H1 (cell line): Measurements from ENCODE around the gene TPRKB. TPM values are rescaled to one million over a fixed set of nuclear protein-coding genes. Genes with fewer than 3 reads are reported as not detected.
"Not testable (repeated sequence)": the region's sequence is repeated elsewhere in the genome, so short reads cannot be mapped to it uniquely, and the experiment has no call there.

Source experiments
- CTCF ChIA-PET: fragments of 300-600 bp; sonication (Branson Sonifier 250); formaldehyde crosslinking; loops from one replicate; lab custom pipeline; 2021; ENCODE audit not compliant: partially characterized antibody; lab: Charles Lee
- POLR2A ChIA-PET: fragments of 300-600 bp; sonication (Branson Sonifier 250); formaldehyde crosslinking; loops from one replicate; lab custom pipeline; 2021; ENCODE audit warnings: inconsistent platforms; ENCODE audit not compliant: partially characterized antibody; lab: Charles Lee
- DNase-seq, 2 experiments: peaks; one replicate each; pipeline versions ENCODE4 v3.0.0 to v3.0.0-alpha.2; 2010 to 2022; ENCODE audit warnings: low spot score in 2 of 2, low read depth in 1 of 2, mixed read lengths in 1 of 2
- FAIRE-seq: peaks from 2 replicates; lab custom pipeline; 2011; peaks lifted over from hg19 to GRCh38; lab: Jason Lieb, UNC
- H2AFZ ChIP-seq: 2 replicates; pipeline ENCODE4 v1.8.1; 2012; ENCODE audit warnings: low read length, inconsistent platforms
- H2AK5ac ChIP-seq: 2 replicates; pipeline ENCODE4 v1.6.1; 2013; ENCODE audit warnings: low read depth, low read length
- H2BK120ac ChIP-seq: replicated peaks from 2 replicates; pipeline ENCODE3; 2013; ENCODE audit warnings: low read depth, low read length, inconsistent platforms
- H2BK12ac ChIP-seq: 2 replicates; pipeline ENCODE4 v1.6.1; 2013; ENCODE audit warnings: low read depth, low read length
- H2BK15ac ChIP-seq: 2 replicates; pipeline ENCODE4 v1.6.1; 2013; ENCODE audit warnings: low read length
- H2BK20ac ChIP-seq: 2 replicates; pipeline ENCODE4 v1.6.1; 2013; ENCODE audit warnings: low read length
- H2BK5ac ChIP-seq: 2 replicates; pipeline ENCODE4 v1.6.1; 2013; ENCODE audit warnings: low read depth, low read length
- H3K14ac ChIP-seq: 2 replicates; pipeline ENCODE4 v1.6.1; 2013; ENCODE audit warnings: inconsistent platforms; ENCODE audit not compliant: insufficient read length
- H3K18ac ChIP-seq: 2 replicates; pipeline ENCODE4 v1.6.1; 2013; ENCODE audit warnings: low read length; ENCODE audit errors: extremely low read depth
- H3K23ac ChIP-seq: 2 replicates; pipeline ENCODE4 v1.6.1; 2013; ENCODE audit warnings: inconsistent platforms; ENCODE audit not compliant: insufficient read length
- H3K23me2 ChIP-seq: 2 replicates; pipeline ENCODE4 v1.6.1; 2013; ENCODE audit warnings: low read depth, low read length
- H3K27ac ChIP-seq: 2 replicates; pipeline ENCODE4 v1.6.1; 2011; ENCODE audit warnings: low read depth, low read length, inconsistent platforms
- H3K27me3 ChIP-seq, 4 experiments: replicated peaks in 1 of 4; 1 replicate in 1 of 4; 2 replicates in 3 of 4; pipeline versions ENCODE4 v1.6.1 to v1.8.1; 2011 to 2013; ENCODE audit warnings: low read length in 3 of 4, mild to moderate bottlenecking in 3 of 4, inconsistent platforms in 2 of 4, mixed read lengths in 2 of 4, moderate library complexity in 1 of 4; ENCODE audit not compliant: control insufficient read depth in 3 of 4, insufficient read depth in 3 of 4; ENCODE audit errors: extremely low read depth in 1 of 4
- H3K36me3 ChIP-seq, 4 experiments: 2 replicates each; pipeline versions ENCODE4 v1.6.1 to v1.8.1; 2011 to 2013; ENCODE audit warnings: mild to moderate bottlenecking in 4 of 4, low read length in 3 of 4, moderate library complexity in 2 of 4, control low read depth in 1 of 4, inconsistent platforms in 1 of 4; ENCODE audit not compliant: insufficient read depth in 4 of 4, control insufficient read depth in 2 of 4
- H3K4ac ChIP-seq: replicated peaks from 2 replicates; pipeline ENCODE3; 2013; ENCODE audit warnings: low read length, low read depth, mixed read lengths, inconsistent platforms; ENCODE audit not compliant: insufficient read length
- H3K4me1 ChIP-seq, 4 experiments: replicated peaks in 1 of 4; 1 replicate in 1 of 4; 2 replicates in 3 of 4; pipeline versions ENCODE4 v1.6.1 to v1.8.1; 2011 to 2013; ENCODE audit warnings: low read length in 3 of 4, inconsistent platforms in 2 of 4, mixed read lengths in 1 of 4; ENCODE audit not compliant: insufficient read depth in 4 of 4, control insufficient read depth in 3 of 4
- H3K4me2 ChIP-seq, 2 experiments: 2 replicates each; pipeline versions ENCODE4 v1.6.1 to v1.8.1; 2011 to 2013; ENCODE audit warnings: low read depth in 2 of 2, low read length in 2 of 2, control low read depth in 1 of 2, inconsistent platforms in 1 of 2, mild to moderate bottlenecking in 1 of 2; ENCODE audit not compliant: insufficient read depth in 1 of 2
- H3K4me3 ChIP-seq, 4 experiments: fragments of 200-600, 300-600 bp in 1 of 4; sonication (generic), shearing (Covaris generic), sonication (Bioruptor Twin) in 1 of 4; 2 replicates each; pipeline versions ENCODE4 v1.5.1 to v1.8.1; 2011 to 2016; ENCODE audit warnings: low read length in 4 of 4, low read depth in 3 of 4, control low read depth in 2 of 4, inconsistent platforms in 2 of 4, mild to moderate bottlenecking in 2 of 4, mixed read lengths in 1 of 4, moderate library complexity in 1 of 4; ENCODE audit not compliant: insufficient read depth in 2 of 4; ENCODE audit errors: extremely low read depth in 1 of 4
- H3K56ac ChIP-seq: replicated peaks from 2 replicates; pipeline ENCODE3; 2013; ENCODE audit warnings: low read depth, mild to moderate bottlenecking, mixed read lengths, low read length, inconsistent platforms; ENCODE audit not compliant: insufficient read length
- H3K79me1 ChIP-seq: 2 replicates; pipeline ENCODE4 v1.6.1; 2013; ENCODE audit warnings: low read depth, low read length, control low read depth
- H3K79me2 ChIP-seq, 2 experiments: 2 replicates each; pipeline versions ENCODE4 v1.6.1 to v1.8.1; 2012 to 2013; ENCODE audit warnings: low read length in 2 of 2, mild to moderate bottlenecking in 2 of 2, inconsistent platforms in 1 of 2; ENCODE audit not compliant: insufficient read depth in 2 of 2, control insufficient read depth in 1 of 2
- H3K9ac ChIP-seq, 4 experiments: replicated peaks in 1 of 4; 1 replicate in 1 of 4; 2 replicates in 3 of 4; pipeline versions ENCODE4 v1.6.1 to v1.8.1; 2011 to 2013; ENCODE audit warnings: low read depth in 3 of 4, low read length in 3 of 4, control low read depth in 2 of 4, mild to moderate bottlenecking in 2 of 4, moderate library complexity in 2 of 4, inconsistent platforms in 1 of 4; ENCODE audit errors: extremely low read depth in 1 of 4
- H3K9me3 ChIP-seq, 2 experiments: 2 replicates each; pipeline versions ENCODE4 v1.6.1 to v1.8.1; 2012 to 2013; ENCODE audit warnings: mild to moderate bottlenecking in 2 of 2, moderate library complexity in 2 of 2, control low read depth in 1 of 2, inconsistent platforms in 1 of 2, low read depth in 1 of 2, low read length in 1 of 2, mixed read lengths in 1 of 2; ENCODE audit not compliant: insufficient read depth in 2 of 2
- H4K20me1 ChIP-seq, 2 experiments: replicated peaks in 1 of 2; 2 replicates each; pipeline versions ENCODE3 to v1.8.1; 2011 to 2013; ENCODE audit warnings: inconsistent platforms in 2 of 2, low read length in 2 of 2, mild to moderate bottlenecking in 1 of 2; ENCODE audit not compliant: insufficient read depth in 2 of 2, control insufficient read depth in 1 of 2
- H4K5ac ChIP-seq: 2 replicates; pipeline ENCODE4 v1.6.1; 2013; ENCODE audit warnings: low read length, low read depth, mixed read lengths, inconsistent platforms; ENCODE audit not compliant: insufficient read length
- H4K8ac ChIP-seq: 2 replicates; pipeline ENCODE4 v1.8.0; 2013; ENCODE audit warnings: mild to moderate bottlenecking, moderate library complexity, low read length, inconsistent platforms; ENCODE audit not compliant: insufficient read depth; ENCODE audit errors: extremely low read depth
- H4K91ac ChIP-seq: replicated peaks from 2 replicates; pipeline ENCODE3; 2013; ENCODE audit warnings: low read length, mixed read lengths, inconsistent platforms; ENCODE audit not compliant: insufficient read length
- WGBS, 2 experiments: shearing (Covaris generic) in 1 of 2; methylation state at CpG; one replicate each; pipeline versions ENCODE4 v1.1.6 to v1.1.7; 2013 to 2015; ENCODE audit warnings: low lambda C conversion rate in 2 of 2, mixed read lengths in 2 of 2, inconsistent platforms in 1 of 2, low coverage in 1 of 2, missing lambda C conversion rate in 1 of 2; ENCODE audit not compliant: insufficient replicate concordance in 2 of 2, insufficient coverage in 1 of 2, insufficient read length in 1 of 2; ENCODE audit errors: extremely low coverage in 1 of 2, missing lambda C conversion rate in 1 of 2; 5-methylcytosine and 5-hydroxymethylcytosine counted together
- polyA plus RNA-seq, 7 experiments: library from polyadenylated mRNA; depleted of rRNA in 3 of 7; stranded (reverse) in 5 of 7; unstranded in 2 of 7; fragments of >200 nt in 5 of 7; fragments of 200-250 nt in 2 of 7; gene quantifications; 1 replicate in 5 of 7; 2 replicates in 1 of 7; 4 replicates in 1 of 7; pipeline versions ENCODE4 v1.2.1 to v1.2.3, GENCODE V29; 2011 to 2013; ENCODE audit warnings: missing spikeins in 2 of 7, mixed read lengths in 2 of 7
- total RNA-seq: library from RNA; stranded (reverse); fragmentation: NEBNext Ultra II Directional; extraction: Animal tissue kit (Norgen Biotek cat#: 25700); gene quantifications from 2 replicates; pipeline ENCODE4 v1.2.1, GENCODE V29; 2021
- TF ChIP-seq, protein P1 (sequence below): IDR thresholded peaks from 2 replicates; pipeline ENCODE4 v1.6.1; 2012; ENCODE audit warnings: inconsistent platforms

Gene TPRKB
- total and polyA plus RNA-seq, 2 of the 8 experiments (the other 6 are each of a cell fraction or from before 2014, with no cell fraction given) = 40.3 to 41.6 TPM

DNA sequence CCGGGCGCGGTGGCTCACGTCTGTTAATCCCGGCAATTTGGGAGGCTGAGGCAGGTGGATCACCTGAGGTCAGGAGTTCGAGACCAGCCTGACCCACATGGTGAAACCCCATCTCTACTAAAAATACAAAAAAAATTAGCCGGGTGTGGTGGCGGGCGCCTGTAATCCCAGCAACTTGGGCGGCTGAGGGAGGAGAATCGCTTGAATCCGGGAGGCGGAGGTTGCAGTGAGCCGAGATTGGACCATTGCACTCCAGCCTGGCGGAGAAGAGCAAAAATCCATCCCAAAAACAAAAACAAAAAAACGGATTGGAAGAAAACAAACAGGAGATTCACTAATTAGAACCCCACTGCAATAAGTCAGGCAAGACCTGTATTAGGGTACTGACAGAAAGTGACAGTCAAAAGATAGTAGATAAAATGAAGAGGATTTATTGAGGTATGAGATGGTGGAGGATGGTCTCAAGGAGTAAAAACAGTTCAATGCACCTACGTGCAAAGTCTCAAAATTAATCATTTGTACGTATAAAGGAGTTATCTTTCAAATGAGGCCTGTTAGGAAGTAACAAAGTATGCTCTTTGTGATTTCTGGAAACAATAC, 41.8 kb upstream of the TPRKB start:
- H4K20me1 ChIP-seq, H3K4ac ChIP-seq, H2BK120ac ChIP-seq, H2BK5ac ChIP-seq, H2BK20ac ChIP-seq, H3K4me1 ChIP-seq, H3K14ac ChIP-seq, H4K5ac ChIP-seq, H4K91ac ChIP-seq, H3K9me3 ChIP-seq, POLR2A ChIA-PET, FAIRE-seq, DNase-seq, H3K23me2 ChIP-seq, H2AK5ac ChIP-seq, H3K23ac ChIP-seq, H3K79me1 ChIP-seq, H3K18ac ChIP-seq, H3K56ac ChIP-seq, H4K8ac ChIP-seq, H3K27me3 ChIP-seq, H2BK15ac ChIP-seq: not testable (repeated sequence)
- H3K4me3 ChIP-seq = peak overlapping the region; percentile 68 to 99 (median 94)
- peak overlapping the region; percentile 96 for H2AFZ ChIP-seq
- H3K4me2 ChIP-seq = peak overlapping the region; percentile 54 to 82
- peaks cover 3 to 17% (median 9%) of the 10 kb centered on the region in 4 experiments; a peak in 4 of 8 replicates for H3K36me3 ChIP-seq
- peak overlapping the region; percentile 85; the same call in 1 of the 2 replicates for H3K27ac ChIP-seq
- TF ChIP-seq, protein P1, sequence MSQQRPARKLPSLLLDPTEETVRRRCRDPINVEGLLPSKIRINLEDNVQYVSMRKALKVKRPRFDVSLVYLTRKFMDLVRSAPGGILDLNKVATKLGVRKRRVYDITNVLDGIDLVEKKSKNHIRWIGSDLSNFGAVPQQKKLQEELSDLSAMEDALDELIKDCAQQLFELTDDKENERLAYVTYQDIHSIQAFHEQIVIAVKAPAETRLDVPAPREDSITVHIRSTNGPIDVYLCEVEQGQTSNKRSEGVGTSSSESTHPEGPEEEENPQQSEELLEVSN = 0 out of 2 replicates have a peak, but pooled peaks have one; percentile 2
- 81% methylated on average over 18 of the region's 18 CpGs; no CpG with 5 or more reads in 1 of the 2 experiments for WGBS, 2 experiments
- peak overlapping the region; percentile 91; the same call in 1 of the 2 replicates for H2BK12ac ChIP-seq
- H3K9ac ChIP-seq = peak overlapping the region; percentile 67 to 95 (median 88)
- peaks cover 0 to 17% of the 10 kb centered on the region in 2 experiments; a peak in 2 of 4 replicates for H3K79me2 ChIP-seq
- CTCF ChIA-PET = interaction anchor here (0.6 to 1.1 kb wide), 3 partner anchors 29 to 48 kb away, joined by 3 to 4 read pairs (median 4); no protein-coding TSS in a partner anchor
